ENCODE measurements around the gene POU2F3. TPM values are rescaled to one million over a fixed set of nuclear protein-coding genes. Genes with fewer than 3 reads are reported as not detected.

The POU2F3 gene
- total RNA-seq, 2 experiments from 2014 or later: not detected

DNA sequence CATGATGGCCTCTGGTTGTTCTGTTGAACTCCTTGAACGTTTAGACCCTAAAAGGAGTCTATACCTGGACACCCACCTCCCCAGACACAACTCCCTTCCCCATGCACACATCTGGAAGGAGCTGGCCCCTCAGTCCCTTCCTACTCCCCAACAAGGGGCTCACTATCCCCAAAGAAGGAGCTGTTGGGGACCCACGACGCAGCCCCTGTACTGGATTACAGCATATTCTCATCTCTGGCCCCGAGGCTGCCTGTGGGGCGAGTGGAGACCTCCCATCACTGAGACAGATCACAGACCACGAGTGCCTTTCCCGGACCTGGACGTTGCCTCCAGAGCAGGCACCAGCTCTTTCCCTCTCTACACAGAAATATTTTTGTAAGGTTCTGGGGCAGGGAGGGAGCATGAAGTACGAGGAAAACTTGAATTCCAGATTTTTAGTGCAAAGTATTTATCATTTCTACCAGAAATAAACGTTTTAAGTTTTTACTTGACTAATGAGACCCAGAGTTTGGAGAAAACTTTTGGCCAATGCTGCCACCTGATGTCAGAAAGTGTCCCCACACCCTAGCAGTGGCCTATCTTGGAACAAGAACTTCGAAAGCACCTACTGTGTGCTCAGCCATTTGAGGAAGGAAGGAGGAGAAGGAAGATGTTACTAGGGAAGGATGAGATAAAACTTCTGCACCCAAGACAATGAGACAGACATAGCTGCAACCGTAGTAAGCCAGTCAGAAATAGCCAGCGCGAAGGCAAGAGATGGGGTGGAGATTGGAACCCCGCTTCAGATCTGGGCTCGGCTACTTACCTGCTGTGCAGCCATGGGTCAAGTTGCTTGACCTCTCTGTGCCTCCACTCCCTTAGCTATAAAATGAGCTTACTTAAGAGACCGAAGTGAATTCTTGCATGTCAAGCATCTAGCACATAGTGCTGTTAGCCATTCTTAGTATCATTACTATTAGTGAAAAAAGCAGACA is 10.2 kb upstream of the POU2F3 start:
- Mint-ChIP-seq H3K27ac (no peak overlapping the region), H3K27me3 (peaks cover 5% of the 10 kb centered on the region), H3K36me3 (no peaks in the 10 kb centered on the region), H3K4me3 (no peak overlapping the region), H3K9me3 (no peaks in the 10 kb centered on the region), H3K4me1 (peaks cover 5% of the 10 kb centered on the region)
- DNase-seq: no peak

DNA sequence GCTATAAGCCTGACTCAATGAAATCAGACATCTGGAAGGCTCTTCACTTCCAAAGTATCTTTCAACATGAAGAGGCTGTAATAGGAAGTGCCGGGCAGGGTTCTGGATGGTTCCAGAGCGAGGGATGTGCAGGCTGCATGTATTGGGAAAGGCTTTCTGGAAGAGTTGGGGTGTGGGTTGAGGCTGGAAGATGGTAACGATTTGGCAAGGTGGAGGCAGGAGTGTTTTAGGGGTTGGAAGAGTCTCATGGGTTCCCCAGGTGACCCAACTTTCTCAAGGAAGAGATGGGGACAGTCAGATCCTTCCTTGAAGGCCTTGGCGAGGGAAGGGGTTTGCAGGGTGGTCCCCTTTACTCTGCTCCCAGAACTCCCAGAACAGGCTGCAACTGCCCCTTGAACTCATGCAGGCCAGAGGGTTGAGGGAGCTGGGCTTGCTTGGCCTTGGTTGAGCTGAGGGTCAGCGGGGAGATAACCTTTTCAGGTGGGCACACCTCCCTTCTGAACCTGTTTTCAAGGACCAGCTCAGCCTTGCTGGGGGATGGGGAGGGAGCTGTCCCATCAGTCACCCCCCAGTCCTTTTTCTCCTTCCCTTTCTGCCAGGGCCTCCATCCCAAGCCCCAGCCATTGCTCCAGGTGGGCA is 9.4 kb upstream of the POU2F3 start:
- no peak overlapping the region for H3K27ac Mint-ChIP-seq
- no peak for DNase-seq
- peaks cover 2% of the 10 kb centered on the region for H3K4me1 Mint-ChIP-seq
- no peaks in the 10 kb centered on the region for H3K36me3 Mint-ChIP-seq
- H3K4me3 Mint-ChIP-seq: no peak overlapping the region
- H3K27me3 Mint-ChIP-seq: peaks cover 14% of the 10 kb centered on the region
- H3K9me3 Mint-ChIP-seq: no peaks in the 10 kb centered on the region

DNA sequence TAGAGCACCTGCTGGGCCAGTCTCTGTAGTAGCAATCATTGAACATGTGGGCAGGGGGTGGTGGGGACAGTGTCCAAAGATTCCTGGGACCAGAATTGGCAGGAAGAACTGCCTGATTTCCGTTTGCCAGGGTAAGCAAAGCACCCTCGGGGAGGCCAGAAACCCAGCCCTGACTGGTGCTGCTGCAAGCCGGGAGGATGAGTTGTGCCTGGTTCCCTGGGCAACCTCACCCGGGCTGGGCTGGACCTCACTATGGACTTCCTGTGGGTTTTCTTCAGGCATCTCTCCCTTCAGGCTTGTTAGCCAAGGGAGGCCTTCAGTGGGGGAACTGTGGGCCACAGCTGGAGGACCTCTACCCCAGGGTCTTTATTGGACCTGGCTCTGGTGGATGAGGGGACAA is 8.0 kb upstream of the POU2F3 start:
- Mint-ChIP-seq H3K36me3 (no peaks in the 10 kb centered on the region), H3K27ac (no peak overlapping the region), H3K4me3 (no peak overlapping the region), H3K27me3 (peaks cover 25% of the 10 kb centered on the region), H3K4me1 (peaks cover 4% of the 10 kb centered on the region), H3K9me3 (no peaks in the 10 kb centered on the region)
- DNase-seq: no peak

DNA sequence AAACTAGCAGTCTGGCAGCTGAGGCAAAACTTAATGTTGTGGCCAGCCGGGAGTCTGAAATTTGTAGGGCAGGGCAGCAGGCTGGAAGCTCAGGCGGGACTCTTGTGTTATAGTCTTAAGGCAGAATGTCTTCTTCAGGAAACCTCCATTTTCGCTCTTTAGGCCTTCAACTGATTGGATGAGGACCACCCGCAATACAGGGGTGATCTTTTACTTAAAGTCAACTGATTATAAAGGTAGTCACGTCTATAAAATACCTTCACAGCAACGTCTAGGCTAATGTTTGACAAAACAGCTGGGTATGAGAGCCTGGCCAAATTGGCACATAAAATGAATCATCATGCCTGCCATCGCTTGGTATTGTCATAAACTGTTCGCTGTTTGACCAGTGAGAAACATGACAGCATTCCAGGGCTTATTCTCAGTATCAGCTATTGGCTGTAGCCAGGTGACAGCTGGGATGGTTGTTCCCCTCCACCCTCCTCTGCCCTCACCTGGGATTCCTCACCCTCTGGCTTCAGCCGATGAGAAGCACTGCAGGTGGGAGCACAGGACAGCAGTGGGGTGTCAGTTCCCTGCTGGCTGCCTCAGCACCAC is 6.6 kb upstream of the POU2F3 start:
- Mint-ChIP-seq H3K4me1 (peaks cover 2% of the 10 kb centered on the region), H3K9me3 (no peaks in the 10 kb centered on the region), H3K4me3 (no peak overlapping the region), H3K27ac (no peak overlapping the region), H3K27me3 (peaks cover 39% of the 10 kb centered on the region), H3K36me3 (no peaks in the 10 kb centered on the region)
- no peak for DNase-seq

DNA sequence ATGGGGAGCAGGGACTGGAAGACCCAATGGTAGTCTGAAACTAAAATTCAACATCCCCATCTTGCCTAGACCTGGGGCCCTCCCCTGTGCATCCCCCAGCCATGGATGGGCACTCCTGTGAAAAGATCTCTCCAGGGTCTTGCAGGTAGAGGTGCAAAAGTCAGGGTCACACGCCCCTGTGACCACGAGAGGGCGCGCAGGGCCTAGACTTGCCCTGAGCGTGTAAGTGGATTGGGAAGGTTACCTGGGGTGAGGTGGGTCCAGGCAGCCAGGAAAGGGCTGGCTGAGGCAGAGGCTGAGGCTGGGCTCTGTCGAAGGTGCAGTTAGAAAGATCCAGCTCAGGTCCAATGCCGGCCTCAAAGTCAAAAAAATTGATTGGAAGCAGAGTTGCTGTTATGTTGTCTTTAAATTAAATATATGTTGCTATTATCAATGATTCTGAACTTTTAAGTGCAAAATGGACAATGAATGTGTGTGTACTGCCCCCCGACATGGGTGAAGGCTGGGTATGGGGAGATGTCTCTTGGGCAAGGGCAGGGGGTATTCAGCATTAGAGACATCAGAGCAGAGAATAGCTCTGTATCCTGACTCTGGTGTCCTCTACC is 4.8 kb upstream of the POU2F3 start:
- H3K4me1 Mint-ChIP-seq: peaks cover 2% of the 10 kb centered on the region
- H3K27me3 Mint-ChIP-seq: peaks cover 52% of the 10 kb centered on the region
- no peak overlapping the region for H3K27ac Mint-ChIP-seq

DNA sequence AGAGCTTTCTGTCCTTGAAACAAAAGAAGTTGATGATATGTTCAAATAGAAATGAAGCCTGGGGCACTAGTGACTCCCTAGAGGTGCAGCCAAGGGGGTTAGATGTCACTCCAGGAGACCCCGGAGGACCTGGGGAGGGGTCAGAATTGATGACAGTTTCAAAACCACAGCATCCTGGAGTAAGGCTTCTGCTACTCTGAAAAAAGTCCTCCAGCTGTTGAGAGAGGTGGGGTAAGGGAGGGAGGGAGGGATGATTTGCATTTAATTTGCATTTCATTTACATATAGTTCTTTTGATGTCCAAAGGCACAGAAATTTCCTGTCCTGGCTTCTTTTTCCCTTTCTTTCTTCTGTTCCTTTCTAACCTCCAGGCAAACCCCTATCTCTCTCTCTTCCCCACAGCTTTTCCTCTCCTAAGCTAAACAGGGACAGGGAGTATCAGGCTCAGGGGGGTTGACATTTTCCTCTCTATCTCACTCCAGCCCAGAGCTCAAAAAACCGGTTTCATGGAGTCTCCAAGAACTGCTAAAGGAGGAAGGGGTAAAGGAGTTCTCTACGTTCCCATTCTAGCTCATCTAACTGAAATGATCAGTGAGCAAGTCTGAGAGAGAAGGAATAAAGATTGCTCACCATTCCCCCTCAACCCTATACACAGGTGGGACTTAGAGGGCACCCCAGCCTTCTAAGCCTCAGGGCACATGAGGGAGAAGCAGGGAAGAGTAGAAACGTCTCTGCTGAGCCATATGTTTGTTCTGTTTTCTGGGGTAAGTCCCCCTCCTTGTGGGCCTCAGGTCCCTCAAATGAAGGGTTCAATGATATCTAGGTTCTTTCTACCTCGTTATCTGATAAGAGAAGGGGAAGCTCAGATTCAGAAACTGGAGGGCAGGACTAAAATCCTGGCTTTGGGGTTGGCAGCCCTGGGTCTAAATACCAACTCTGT is 3.5 kb upstream of the POU2F3 start:
- peak overlapping the region; percentile 63 for H3K27ac Mint-ChIP-seq
- peaks cover 65% of the 10 kb centered on the region for H3K27me3 Mint-ChIP-seq
- H3K4me1 Mint-ChIP-seq: peaks cover 6% of the 10 kb centered on the region
- no peaks in the 10 kb centered on the region for H3K9me3 Mint-ChIP-seq
- no peak for DNase-seq
- no peak overlapping the region for H3K4me3 Mint-ChIP-seq
- no peaks in the 10 kb centered on the region for H3K36me3 Mint-ChIP-seq

More for the DNA sequence above, 4.8 kb upstream of the POU2F3 start:
- Mint-ChIP-seq H3K4me3 (no peak overlapping the region), H3K9me3 (no peaks in the 10 kb centered on the region), H3K36me3 (no peaks in the 10 kb centered on the region)
- peak; percentile 69 for DNase-seq

DNA sequence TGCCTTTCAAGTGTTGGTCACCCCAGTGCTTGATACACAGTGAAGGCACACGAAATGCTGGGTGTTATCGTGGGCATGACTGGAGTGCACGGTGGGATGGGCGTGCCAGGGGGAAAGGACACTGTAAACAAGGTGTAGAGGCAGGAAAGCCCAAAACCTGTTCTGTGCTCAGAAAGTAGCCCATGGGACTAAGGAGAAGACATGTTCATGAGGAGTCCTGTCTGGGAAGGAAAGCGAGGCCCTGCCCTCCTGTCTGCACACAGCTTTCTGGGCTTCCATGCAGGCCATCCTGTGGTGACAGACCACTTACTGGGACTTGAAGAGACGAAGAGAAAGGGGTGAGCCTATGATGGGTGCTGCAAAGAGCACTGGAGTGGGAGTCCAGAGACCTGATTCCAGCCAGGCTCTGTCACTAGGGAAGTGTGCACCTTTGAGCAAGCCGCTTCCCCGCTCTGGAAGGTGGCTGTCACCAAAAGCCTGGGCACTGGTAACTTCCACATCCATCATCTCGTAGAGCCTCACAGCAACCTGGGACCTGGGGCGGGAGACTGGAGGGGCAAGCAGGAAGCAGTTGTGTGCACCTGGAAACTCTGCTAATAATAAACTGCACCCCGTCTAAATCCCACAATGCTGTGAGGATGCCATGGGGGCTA is 846 bp upstream of the POU2F3 start:
- Mint-ChIP-seq H3K36me3 (no peaks in the 10 kb centered on the region), H3K27me3 (peaks cover 89% of the 10 kb centered on the region), H3K4me1 (peaks cover 6% of the 10 kb centered on the region), H3K9me3 (no peaks in the 10 kb centered on the region), H3K4me3 (no peak overlapping the region), H3K27ac (no peak overlapping the region)
- DNase-seq: no peak

DNA sequence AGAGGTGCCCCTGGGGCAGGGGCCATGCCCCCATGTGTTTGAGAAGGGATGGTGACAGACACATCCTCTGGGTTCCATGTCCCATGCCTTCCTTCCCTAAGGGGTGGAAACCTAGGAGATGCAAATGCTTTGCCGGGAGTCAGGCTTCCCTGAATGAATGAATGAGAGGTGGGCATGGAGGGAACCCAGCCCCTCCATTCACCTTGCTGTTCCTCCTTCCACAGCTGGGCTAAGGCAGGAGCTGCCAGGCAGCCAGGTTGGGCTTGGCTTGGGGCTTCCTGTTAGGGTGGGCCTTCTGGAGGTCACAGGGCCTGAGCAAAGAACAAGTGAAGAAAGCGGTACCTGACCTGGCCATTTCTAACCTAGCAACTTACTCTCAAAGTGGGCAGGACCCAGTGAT is 926 bp downstream of the POU2F3 start:
- Mint-ChIP-seq H3K4me3 (no peak overlapping the region), H3K27ac (no peak overlapping the region), H3K4me1 (peaks cover 18% of the 10 kb centered on the region), H3K36me3 (no peaks in the 10 kb centered on the region), H3K9me3 (no peaks in the 10 kb centered on the region), H3K27me3 (peaks cover 89% of the 10 kb centered on the region)
- no peak for DNase-seq

DNA sequence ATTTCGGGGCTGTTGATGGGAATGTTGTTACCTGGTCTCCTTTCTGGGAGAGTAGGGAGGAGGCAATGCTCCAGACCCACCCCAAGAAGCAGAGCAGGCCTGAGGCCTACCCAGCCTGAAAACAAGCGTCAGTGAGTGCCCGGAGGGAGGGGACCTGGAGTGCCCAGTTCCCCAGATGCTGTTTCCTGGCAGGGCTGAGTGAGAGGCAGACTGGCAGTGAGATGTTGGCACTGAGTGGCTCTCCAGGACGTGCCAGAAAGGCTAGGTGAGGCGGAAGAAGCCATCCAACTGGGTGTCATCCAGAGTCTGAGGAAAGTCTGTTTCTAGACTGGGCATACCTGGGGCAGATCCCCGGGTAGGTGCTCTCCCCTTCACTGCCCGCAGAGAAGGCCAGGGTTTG is 1.3 kb downstream of the POU2F3 start:
- Mint-ChIP-seq H3K27me3 (peaks cover 89% of the 10 kb centered on the region), H3K27ac (no peak overlapping the region), H3K4me1 (peaks cover 19% of the 10 kb centered on the region), H3K9me3 (no peaks in the 10 kb centered on the region), H3K36me3 (no peaks in the 10 kb centered on the region), H3K4me3 (no peak overlapping the region)
- DNase-seq: no peak

DNA sequence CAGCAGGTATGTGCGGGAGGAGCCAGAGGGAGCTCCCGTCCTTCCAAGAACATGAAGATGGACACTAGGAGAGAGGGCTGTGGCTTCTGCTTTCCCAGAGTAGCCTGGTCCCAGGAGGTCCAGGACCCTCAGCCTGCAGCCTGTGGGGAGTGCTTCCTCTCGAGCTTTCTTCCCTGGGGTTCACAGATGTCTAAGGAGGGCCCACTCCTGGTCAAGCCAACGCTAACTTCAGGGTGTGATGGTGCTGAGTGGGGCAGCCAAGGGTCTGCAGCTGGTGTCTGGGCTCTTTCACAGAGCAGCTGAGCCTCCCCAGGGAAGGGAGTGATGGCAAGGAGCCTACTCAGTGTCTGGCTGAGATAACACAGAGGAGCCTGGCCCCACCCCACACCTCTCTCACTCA is 3.3 kb downstream of the POU2F3 start:
- no peaks in the 10 kb centered on the region for H3K9me3 Mint-ChIP-seq
- H3K27ac Mint-ChIP-seq: no peak overlapping the region
- DNase-seq: no peak
- no peaks in the 10 kb centered on the region for H3K36me3 Mint-ChIP-seq
- H3K27me3 Mint-ChIP-seq: peaks cover 87% of the 10 kb centered on the region
- H3K4me3 Mint-ChIP-seq: no peak overlapping the region
- peaks cover 30% of the 10 kb centered on the region for H3K4me1 Mint-ChIP-seq

DNA sequence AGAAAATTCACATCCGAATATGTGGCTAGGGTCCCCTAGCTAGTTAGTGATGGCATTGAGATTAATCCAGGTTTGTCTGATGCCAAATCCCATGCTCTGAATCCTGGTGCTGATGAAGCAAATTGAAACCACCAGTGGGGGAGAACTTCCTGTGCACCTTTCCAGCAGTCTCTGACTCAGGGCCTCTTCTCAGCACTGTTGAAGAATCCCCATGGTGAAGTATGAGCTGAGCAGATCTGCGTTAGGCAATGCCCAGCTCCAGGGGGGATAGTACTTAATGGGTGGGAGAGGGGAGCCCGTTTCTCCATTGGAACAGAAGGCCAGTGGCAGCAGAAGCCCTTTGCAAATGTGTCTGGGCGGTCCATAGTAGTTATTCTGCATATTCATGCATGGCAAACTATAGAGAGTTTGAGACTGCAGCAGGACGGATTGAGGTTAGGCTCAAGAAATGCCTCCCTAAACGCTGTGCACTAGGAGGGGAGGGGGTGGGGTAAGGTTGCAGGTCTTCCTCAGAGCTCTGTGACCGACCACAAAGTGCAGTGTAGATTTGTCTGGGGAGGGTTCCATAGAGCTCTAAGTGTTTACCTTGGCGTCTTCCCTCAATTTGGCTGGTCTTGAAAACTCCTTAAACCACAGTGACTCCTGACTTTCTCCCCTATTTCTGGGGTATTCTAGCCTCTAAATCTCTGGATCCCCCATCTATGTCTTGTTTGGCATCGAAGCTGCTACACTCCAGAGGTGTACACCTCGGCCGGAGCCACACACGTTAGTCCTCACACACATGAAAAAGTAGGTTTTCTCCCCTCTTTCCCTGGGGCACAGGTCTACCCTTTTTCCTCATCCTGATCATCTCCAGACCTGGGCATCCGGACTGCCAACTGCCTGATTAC is 4.8 kb downstream of the POU2F3 start:
- Mint-ChIP-seq H3K36me3 (no peaks in the 10 kb centered on the region), H3K9me3 (peaks cover 1% of the 10 kb centered on the region), H3K27me3 (peaks cover 79% of the 10 kb centered on the region), H3K4me3 (no peak overlapping the region), H3K4me1 (peaks cover 43% of the 10 kb centered on the region), H3K27ac (no peak overlapping the region)
- DNase-seq: no peak

DNA sequence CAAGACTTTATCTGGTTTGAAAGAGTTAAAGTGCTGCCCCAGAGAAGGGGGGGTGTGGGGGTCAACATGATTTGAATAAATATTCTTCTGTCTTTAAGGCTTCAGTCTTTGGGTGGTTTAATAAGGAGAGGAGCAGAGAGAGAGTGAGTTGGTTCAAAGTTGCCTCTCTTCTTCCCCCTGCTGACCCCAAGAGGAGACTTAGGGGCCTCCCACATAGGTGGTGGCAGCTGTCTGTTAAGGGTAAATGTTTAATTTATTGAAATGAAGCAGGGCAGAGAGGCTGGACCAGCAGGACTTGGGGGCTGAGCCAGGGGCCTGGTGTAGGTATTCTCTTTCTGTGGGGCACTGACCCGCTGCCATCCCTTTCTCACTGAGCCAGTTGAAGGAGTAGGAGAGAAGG is 5.5 kb downstream of the POU2F3 start:
- Mint-ChIP-seq H3K9me3 (peaks cover 1% of the 10 kb centered on the region), H3K4me1 (peaks cover 46% of the 10 kb centered on the region), H3K36me3 (no peaks in the 10 kb centered on the region), H3K4me3 (no peak overlapping the region), H3K27me3 (peaks cover 82% of the 10 kb centered on the region), H3K27ac (no peak overlapping the region)
- DNase-seq: no peak

Measured in activated naive CD8-positive, alpha-beta T cell treated with anti-CD3 and anti-CD28 coated beads for 36 hours (primary cell).